GM21576 (cell line): Measurements from ENCODE around the gene ICOSLG.
"Not testable (repeated sequence)": the region's sequence is repeated elsewhere in the genome, so short reads cannot be mapped to it uniquely, and the experiment has no call there.

Experiments used
- ATAC-seq: cut with Tn5 transposase; IDR thresholded peaks from one replicate; pipeline ENCODE4 v1.9.1; 2021; ENCODE audit warnings: mild to moderate bottlenecking, moderate library complexity; ENCODE audit not compliant: unreplicated experiment

The ICOSLG gene

GRCh38 chr21:44227614-44228013 lies 13.1 kb downstream of the ICOSLG start:
- not testable (repeated sequence) for ATAC-seq

- ATAC-seq: not testable (repeated sequence)
These were observed 15.1 kb downstream of the ICOSLG start for GRCh38 chr21:44225605-44226004.

- not testable (repeated sequence) for ATAC-seq
These were observed 17.4 kb downstream of the ICOSLG start for GRCh38 chr21:44223334-44223733.

GRCh38 chr21:44220674-44221073 lies 20.1 kb downstream of the ICOSLG start:
- ATAC-seq: not testable (repeated sequence)

GRCh38 chr21:44218461-44218860 lies 22.3 kb downstream of the ICOSLG start:
- ATAC-seq: not testable (repeated sequence)

GRCh38 chr21:44211978-44212377 lies 28.8 kb downstream of the ICOSLG start:
- not testable (repeated sequence) for ATAC-seq

GRCh38 chr21:44211574-44211973 lies 29.2 kb downstream of the ICOSLG start:
- not testable (repeated sequence) for ATAC-seq

GRCh38 chr21:44207860-44208646 lies 32.7 kb downstream of the ICOSLG start:
- not testable (repeated sequence) for ATAC-seq

- peak; percentile 52 for ATAC-seq
These were observed 33.8 kb downstream of the ICOSLG start for GRCh38 chr21:44206698-44207676.

- not testable (repeated sequence) for ATAC-seq
These were observed 34.6 kb downstream of the ICOSLG start for GRCh38 chr21:44206187-44206586.

- ATAC-seq: not testable (repeated sequence)
These were observed 38.0 kb downstream of the ICOSLG start for GRCh38 chr21:44202590-44203299.

- ATAC-seq: not testable (repeated sequence)
These were observed 40.7 kb downstream of the ICOSLG start for GRCh38 chr21:44199997-44200396.

- no peak for ATAC-seq
These were observed 41.3 kb downstream of the ICOSLG start for GRCh38 chr21:44199448-44199847.

- not testable (repeated sequence) for ATAC-seq
These were observed 43.6 kb downstream of the ICOSLG start for GRCh38 chr21:44197156-44197516.

GRCh38 chr21:44196212-44197155 lies 44.3 kb downstream of the ICOSLG start:
- not testable (repeated sequence) for ATAC-seq

- not testable (repeated sequence) for ATAC-seq
These were observed 45.9 kb downstream of the ICOSLG start for GRCh38 chr21:44194888-44195287.

GRCh38 chr21:44194451-44194850 lies 46.3 kb downstream of the ICOSLG start:
- not testable (repeated sequence) for ATAC-seq

- not testable (repeated sequence) for ATAC-seq
These were observed 47.6 kb downstream of the ICOSLG start for GRCh38 chr21:44193108-44193507.

GRCh38 chr21:44190349-44191271 lies 50.1 kb downstream of the ICOSLG start:
- ATAC-seq: not testable (repeated sequence)
